GM19463 (cell line): ENCODE measurements around the gene SCNM1.
"Not testable (repeated sequence)": the region's sequence is repeated elsewhere in the genome, so short reads cannot be mapped to it uniquely, and the experiment has no call there.

Source experiments
- ATAC-seq: cut with Tn5 transposase; IDR thresholded peaks from one replicate; pipeline ENCODE4 v1.9.1; 2021; ENCODE audit warnings: mild to moderate bottlenecking, moderate library complexity; ENCODE audit not compliant: unreplicated experiment

SCNM1 gene

DNA sequence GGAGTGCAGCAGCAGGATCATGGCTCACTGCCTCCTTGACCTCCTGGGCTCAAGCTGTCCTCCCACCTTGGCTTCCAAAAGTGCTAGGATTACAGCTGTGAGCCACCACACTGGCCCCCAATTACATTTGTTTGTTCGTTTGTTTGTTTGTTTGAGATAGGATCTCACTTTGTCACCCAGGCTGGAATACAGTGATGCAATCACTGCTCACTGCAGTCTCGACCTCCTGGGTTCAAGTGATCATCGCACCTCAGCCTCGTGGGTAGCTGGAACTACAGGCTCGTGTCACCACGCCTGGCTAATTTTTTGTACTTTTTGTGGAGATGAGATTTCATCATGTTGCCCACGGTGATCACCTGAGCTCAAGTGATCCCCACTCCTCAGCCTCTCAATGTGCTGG, 26.1 kb downstream of the SCNM1 start:
- ATAC-seq: no peak

DNA sequence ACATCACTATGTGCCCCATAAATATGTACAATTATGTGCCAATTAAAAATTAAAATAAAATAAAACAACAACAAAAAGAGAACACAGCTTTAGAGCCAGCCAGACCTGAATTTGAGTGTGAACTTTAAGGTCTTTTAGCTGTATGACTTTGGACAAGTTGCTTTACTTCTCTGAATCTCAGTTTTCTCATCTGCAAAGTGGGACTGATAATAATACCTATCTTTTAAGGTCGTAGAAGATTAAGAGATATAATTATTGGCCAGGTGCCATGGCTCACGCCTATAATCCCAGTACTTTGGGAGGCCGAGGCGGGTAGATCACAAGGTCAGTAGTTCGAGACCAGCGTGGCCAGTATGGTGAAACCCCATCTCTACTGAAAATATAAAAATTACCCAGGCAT, 27.4 kb downstream of the SCNM1 start:
- ATAC-seq: no peak

DNA sequence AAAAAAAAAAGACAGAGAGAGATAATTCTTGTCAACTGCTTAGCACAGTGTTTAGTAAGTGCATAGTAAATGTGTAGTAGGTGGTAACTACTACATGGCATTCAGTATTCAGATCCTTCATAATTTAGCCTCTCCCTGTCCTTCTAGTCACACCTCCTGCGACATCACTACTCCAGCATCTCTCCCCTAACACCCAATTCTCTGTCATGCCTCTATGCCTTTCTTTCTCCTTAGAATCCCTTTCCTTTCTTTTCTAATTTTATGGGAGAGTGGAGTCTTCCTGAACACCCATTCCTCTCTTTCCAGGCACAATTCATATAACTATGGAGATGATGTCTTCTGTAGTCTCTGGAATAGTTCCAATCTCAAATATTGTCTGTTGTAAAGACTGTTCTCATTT, 27.9 kb downstream of the SCNM1 start:
- ATAC-seq: no peak

DNA sequence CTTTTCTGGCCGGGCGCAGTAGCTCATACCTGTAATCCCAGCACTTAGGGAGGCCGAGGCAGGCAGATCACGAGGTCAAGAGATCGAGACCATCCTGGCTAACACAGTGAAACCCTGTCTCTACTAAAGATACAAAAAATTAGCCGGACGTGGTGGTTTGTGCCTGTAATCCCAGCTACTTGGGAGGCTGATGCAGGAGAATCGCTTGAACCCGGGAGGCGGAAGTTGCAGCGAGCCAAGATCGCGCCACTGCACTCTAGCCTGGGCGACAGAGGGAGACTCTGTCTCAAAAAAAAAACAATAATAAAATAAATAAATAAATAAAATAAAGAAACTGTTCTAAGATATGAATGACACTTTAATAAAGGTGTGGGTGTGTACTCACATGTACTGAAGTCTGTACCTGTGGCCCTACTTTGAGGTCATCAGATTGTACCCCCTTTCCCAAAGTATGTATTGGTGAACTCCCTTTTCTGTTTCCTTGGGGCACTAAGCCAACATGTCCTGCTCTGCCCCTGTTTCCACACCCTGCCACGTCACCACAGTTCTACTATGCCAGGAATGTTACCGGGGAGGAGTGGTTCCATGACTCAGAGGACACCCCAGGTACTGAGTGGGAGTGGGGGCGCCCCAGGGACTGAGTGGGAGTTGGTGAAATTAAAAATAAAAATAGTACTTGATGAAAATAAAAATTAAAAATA, 29.1 kb downstream of the SCNM1 start:
- ATAC-seq: not testable (repeated sequence)

DNA sequence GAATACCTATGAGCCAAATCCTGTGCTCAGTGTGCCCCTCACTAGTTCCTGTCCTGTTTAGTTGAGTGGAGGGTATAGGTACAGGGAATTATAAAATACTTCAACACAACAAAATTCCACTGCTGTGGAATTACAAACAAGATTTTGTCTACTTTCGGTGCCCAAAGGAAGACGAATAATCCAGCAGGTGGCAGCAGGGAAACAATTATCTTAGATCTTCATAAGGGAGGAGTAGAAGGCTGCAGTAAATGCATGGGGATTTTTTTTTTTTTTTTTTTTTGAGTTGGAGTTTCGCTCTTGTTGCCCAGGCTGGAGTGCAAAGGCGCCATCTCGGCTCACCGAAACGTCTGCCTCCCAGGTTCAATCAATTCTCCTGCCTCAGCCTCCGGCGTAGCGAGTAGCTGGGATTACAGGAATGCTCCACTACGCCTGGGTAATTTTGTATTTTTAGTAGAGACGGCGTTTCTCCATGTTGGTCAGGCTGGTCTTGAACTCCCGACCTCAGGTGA, 30.4 kb downstream of the SCNM1 start:
- no peak for ATAC-seq

DNA sequence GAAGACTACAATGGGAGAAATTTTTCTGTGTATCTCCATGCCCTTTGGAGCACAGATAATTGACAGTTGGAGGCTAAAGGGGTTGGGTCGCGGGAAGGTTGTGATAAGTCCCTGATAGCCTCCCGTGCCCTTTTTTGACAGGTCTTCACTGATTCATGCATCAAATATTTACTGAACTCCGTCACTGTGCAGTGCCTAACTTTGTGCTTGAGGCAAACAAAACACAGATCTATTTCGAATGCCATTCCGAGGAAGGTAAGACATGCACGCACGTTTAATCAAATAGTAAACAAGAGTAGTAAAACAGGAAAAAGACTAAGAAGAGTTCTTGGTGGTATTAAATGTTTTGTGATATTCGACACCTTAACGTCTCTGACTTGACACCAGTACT, 31.9 kb downstream of the SCNM1 start:
- ATAC-seq: no peak

DNA sequence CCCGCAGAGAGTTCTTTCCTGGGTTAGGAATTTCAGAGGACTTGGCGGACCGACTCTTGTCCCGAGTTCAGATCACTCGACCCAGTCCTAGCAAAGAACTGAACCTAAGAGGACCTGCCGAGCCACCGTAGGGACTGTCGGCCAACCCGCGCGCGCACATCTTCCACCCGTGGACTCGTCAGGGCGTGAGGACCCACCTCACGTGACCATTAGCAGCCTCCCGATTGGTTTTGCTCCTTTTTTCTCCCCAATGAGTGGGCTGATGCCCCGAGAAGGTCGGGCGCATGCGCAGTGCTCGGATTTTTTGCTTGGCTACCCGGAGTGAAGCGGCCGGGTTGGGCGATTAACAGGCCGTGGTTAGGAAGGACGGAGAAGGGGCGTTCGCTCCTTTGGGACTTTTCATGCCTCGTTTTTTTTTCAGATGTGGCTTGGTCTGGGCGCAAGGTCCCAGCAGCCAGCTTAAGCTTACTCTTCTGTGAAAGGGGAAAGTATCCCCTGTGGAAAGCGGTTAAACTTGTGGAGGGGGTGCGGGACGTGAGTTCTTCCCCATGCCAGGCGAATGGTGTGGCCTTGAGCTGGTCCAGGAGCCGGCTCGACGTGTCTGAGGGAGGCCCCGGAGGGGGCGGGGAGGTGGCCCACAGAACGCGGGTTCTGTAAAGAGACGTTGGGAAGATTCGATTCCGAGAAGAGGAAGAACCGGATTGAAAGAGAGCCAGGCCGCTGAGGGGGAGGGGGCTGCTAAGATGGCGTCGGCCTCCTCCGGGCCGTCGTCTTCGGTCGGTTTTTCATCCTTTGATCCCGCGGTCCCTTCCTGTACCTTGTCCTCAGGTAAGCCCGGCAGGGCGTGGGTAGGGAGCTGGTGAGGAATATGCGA, 32.5 kb downstream of the SCNM1 start, which contains the start of gene PIP5K1A:
Gene PIP5K1A (plus strand): TSS at position 299 of the 874 bp plus-strand sequence. CDS start 445 bp downstream, at position 744.
- peak; percentile 81 for ATAC-seq

DNA sequence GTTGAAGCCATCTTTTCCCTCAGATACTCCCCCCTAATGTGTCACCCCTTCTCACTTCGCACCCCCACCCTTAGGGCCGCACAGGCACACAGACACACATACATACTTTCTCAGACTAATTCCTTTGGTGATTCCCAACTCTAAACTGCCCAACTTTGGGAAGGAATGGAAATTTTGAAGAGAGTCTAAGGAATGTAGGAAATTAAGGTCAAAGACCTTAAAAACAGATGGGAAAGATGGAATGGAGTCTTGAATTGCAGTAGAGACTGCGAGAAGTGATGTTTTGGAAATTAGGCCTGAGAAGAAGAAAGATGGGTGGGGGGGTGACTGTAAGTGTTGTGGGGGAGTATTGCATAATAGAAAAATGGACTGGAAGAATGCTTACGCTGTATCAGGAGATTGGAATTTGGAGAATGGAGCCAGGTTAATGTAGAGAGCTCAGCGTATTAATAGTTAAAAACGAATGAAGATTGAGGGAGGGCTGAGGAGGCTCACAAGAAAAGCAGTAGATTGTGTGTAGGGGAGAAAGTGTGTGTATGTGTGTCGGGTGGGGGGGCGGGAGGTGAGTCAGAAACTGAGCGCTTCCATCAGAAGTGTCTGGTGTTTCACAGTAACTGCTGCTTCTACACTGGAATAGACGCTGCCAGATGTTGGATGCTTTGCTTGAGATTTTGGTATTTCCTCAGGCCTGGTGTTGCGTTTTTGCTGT, 34.1 kb downstream of the SCNM1 start:
- ATAC-seq: no peak

DNA sequence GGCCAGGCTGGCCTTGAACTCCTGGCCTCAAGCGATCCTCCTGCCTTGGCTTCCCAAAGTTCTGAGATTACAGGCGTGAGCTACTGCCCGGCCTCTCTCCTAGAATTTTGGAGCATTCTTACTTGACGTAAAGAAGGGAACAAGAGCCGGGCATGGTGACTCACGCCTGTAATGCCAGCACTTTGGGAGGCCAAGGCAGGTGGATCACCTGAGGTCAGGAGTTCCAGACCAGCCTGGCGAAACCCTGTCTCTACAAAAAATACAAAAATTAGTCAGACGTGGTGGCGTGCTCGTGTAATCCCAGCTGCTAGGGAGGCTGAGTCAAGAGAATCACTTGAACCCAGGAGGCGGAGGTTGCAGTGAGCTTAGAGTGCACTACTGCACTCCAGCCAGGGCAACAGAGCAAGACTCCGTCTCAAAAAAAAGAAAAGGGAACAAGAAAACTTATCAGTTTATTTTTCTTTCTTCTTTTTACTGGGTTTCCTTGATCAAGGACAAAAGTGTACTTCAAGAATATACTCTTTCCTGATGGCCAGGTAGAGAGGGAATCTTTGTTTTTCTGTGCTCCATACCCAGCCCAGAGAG, 39.5 kb downstream of the SCNM1 start:
- not testable (repeated sequence) for ATAC-seq

DNA sequence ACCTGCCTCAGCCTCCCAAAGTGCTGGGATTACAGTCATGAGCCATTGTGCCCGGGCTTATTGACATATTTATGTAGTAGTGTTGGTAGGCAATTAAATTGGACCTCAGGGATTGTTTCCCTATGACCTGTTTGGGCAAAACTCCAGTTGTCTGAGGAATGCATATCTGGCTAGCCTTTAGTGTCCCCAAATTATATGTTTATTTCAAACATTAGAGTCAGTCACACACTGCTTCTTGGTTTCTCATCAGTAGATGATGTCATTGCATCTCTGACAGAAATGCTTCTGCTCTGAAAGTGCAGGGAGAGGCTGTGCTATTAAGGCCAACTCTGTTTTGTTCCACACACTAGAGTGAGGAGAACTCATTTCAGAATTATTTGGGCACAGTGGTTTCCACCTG, 44.9 kb downstream of the SCNM1 start:
- ATAC-seq: no peak

DNA sequence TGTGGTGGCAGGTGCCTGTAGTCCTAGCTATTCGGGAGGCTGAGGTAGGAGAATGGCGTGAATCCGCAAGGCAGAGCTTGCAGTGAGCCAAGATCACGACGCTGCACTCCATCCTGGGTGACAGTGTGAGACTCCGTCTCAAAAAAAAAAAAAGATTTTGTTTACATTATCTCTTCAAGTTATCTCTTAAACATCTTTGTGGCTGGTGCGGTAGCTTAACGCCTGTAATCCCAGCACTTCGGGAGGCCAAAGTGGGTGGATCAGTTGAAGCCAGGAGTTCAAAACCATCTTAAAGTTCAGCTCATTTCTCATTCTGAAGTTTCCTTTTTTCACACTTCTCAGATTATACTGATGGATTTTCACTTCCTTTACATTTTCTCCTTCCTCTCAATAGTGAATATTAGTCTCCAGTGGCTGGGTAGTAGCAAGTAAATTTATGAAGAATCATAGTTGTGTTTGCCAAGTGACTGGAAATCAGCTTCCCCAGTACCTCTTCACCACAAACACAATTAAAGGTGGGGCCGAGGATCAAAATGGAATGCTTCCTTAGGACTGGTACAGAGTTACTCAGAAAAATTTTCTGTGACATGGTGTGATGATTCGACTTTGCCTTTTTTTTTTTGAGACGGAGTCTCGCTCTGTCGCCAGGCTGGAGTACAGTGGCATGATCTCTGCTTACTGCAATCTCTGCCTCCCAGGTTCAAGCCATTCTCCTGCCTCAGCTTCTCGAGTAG, 46.2 kb downstream of the SCNM1 start:
- ATAC-seq: no peak

DNA sequence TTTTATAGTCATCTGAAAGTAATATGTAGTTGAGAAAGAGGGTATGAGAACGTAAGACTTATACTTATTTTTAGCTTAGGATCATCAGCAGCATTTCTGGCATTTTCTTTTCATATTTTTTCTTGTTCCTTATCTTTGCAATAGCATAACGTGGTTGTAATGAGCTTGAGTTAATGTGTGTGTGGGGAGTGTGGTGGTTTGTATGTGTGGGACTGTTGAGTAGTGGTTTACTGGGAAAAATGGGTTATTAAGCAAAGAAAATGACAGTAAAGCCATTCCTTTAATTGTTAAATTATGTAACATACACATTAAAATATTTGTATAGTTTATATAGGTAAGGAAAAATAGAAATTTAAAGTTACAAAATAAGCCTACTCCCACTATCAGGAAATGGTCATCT, 47.6 kb downstream of the SCNM1 start:
- no peak for ATAC-seq
